IMR-90 (cell line): ENCODE results near the gene NDUFV2. TPM values are rescaled to one million over a fixed set of nuclear protein-coding genes. Genes with fewer than 3 reads are reported as not detected.

ENCODE experiments used
- ATAC-seq: fragments of 200-7000 bp; cut with Tn5 transposase; 2 replicates; pipeline ENCODE4 v1.9.1; 2020; ENCODE audit warnings: low read depth, mild to moderate bottlenecking, moderate library complexity
- BruUV-seq: library from RNA; stranded (reverse); fragments of 400-500 nt; replicated peaks from 2 replicates; lab custom pipeline; 2021; lab: Mats Ljungman, UMichigan
- CTCF ChIA-PET: fragments of 300-600 bp; formaldehyde crosslinking; extraction: SDS; loops from one replicate; lab custom pipeline; 2021; ENCODE audit warnings: antibody characterized with exemption; lab: Yijun Ruan, JAX
- POLR2A ChIA-PET: fragments of 300-600 bp; sonication (Branson Sonifier 250); formaldehyde crosslinking; loops from one replicate; lab custom pipeline; 2022; ENCODE audit warnings: antibody characterized with exemption; ENCODE audit not compliant: unreplicated experiment; lab: Charles Lee
- DNase-seq: peaks from one replicate; pipeline ENCODE4 v3.0.0; 2013
- H2AFZ ChIP-seq: replicated peaks from 2 replicates; pipeline ENCODE3; 2013; ENCODE audit warnings: low read length, mild to moderate bottlenecking; ENCODE audit not compliant: poor library complexity
- H2AK5ac ChIP-seq: 2 replicates; pipeline ENCODE4 v1.6.1; 2013; ENCODE audit warnings: low read depth, low read length, inconsistent platforms
- H2AK9ac ChIP-seq: replicated peaks from 2 replicates; pipeline ENCODE3; 2013; ENCODE audit warnings: mild to moderate bottlenecking, low read depth, low read length, moderate library complexity; ENCODE audit not compliant: poor library complexity
- H2BK120ac ChIP-seq: 2 replicates; pipeline ENCODE4 v1.6.1; 2013; ENCODE audit warnings: low read depth, low read length, inconsistent platforms
- H2BK15ac ChIP-seq: 3 replicates; pipeline ENCODE4 v1.6.1; 2013; ENCODE audit warnings: low read depth, low read length, inconsistent platforms
- H2BK20ac ChIP-seq: 2 replicates; pipeline ENCODE4 v1.6.1; 2013; ENCODE audit warnings: low read depth, mild to moderate bottlenecking, inconsistent platforms, low read length, moderate library complexity
- H2BK5ac ChIP-seq: 2 replicates; pipeline ENCODE4 v1.6.1; 2013; ENCODE audit warnings: mild to moderate bottlenecking, low read depth, low read length, inconsistent platforms; ENCODE audit not compliant: poor library complexity, severe bottlenecking
- H3K14ac ChIP-seq: replicated peaks from 2 replicates; pipeline ENCODE4 v1.6.1; 2013; ENCODE audit warnings: low read depth, low read length, inconsistent platforms
- H3K18ac ChIP-seq: 2 replicates; pipeline ENCODE4 v1.6.1; 2013; ENCODE audit warnings: low read depth, low read length, control low read depth
- H3K23ac ChIP-seq: 2 replicates; pipeline ENCODE4 v1.6.1; 2013; ENCODE audit warnings: low read depth, low read length, inconsistent platforms
- H3K27ac ChIP-seq: 2 replicates; pipeline ENCODE4 v1.5.1; 2013; ENCODE audit warnings: mild to moderate bottlenecking, control low read depth, low read length; ENCODE audit not compliant: insufficient read depth
- H3K27me3 ChIP-seq: 2 replicates; pipeline ENCODE4 v1.6.1; 2013; ENCODE audit warnings: low read length; ENCODE audit not compliant: control insufficient read depth, insufficient read depth
- H3K36me3 ChIP-seq: 2 replicates; pipeline ENCODE4 v1.6.1; 2013; ENCODE audit warnings: low read length, mixed read lengths; ENCODE audit not compliant: control insufficient read depth, insufficient read depth
- H3K4ac ChIP-seq: 2 replicates; pipeline ENCODE4 v1.6.1; 2013; ENCODE audit warnings: low read depth, low read length, inconsistent platforms
- H3K4me1 ChIP-seq: 2 replicates; pipeline ENCODE4 v1.6.1; 2013; ENCODE audit warnings: low read length, mixed read lengths; ENCODE audit not compliant: control insufficient read depth, insufficient read depth
- H3K4me2 ChIP-seq: 2 replicates; pipeline ENCODE4 v1.6.1; 2013; ENCODE audit warnings: low read depth, mild to moderate bottlenecking, control low read depth, low read length, moderate library complexity
- H3K4me3 ChIP-seq: 2 replicates; pipeline ENCODE4 v1.5.1; 2013; ENCODE audit warnings: low read depth, mild to moderate bottlenecking, control low read depth, low read length, moderate library complexity; ENCODE audit not compliant: insufficient read depth
- H3K56ac ChIP-seq: 2 replicates; pipeline ENCODE4 v1.6.1; 2013; ENCODE audit warnings: low read length, inconsistent platforms; ENCODE audit not compliant: insufficient read depth; ENCODE audit errors: extremely low read depth
- H3K79me1 ChIP-seq, 2 experiments: 2 replicates each; pipeline ENCODE4 v1.6.1; 2013; ENCODE audit warnings: low read length in 2 of 2, inconsistent platforms in 1 of 2, low read depth in 1 of 2
- H3K9ac ChIP-seq: 2 replicates; pipeline ENCODE4 v1.6.1; 2013; ENCODE audit warnings: low read depth, low read length, control low read depth
- H3K9me1 ChIP-seq: 2 replicates; pipeline ENCODE4 v1.6.1; 2013; ENCODE audit warnings: low read length, inconsistent platforms; ENCODE audit not compliant: insufficient read depth
- H3K9me3 ChIP-seq: 2 replicates; pipeline ENCODE4 v1.6.1; 2013; ENCODE audit warnings: low read length; ENCODE audit not compliant: control insufficient read depth, insufficient read depth
- H4K20me1 ChIP-seq: 2 replicates; pipeline ENCODE4 v1.6.1; 2013; ENCODE audit warnings: low read length, inconsistent platforms; ENCODE audit not compliant: insufficient read depth
- H4K5ac ChIP-seq: 2 replicates; pipeline ENCODE4 v1.6.1; 2013; ENCODE audit warnings: mild to moderate bottlenecking, low read depth, low read length, control low read depth
- H4K8ac ChIP-seq, 2 experiments: 2 replicates each; pipeline ENCODE4 v1.6.1; 2013; ENCODE audit warnings: low read depth in 2 of 2, low read length in 2 of 2, control low read depth in 1 of 2, inconsistent platforms in 1 of 2
- H4K91ac ChIP-seq: 2 replicates; pipeline ENCODE4 v1.6.1; 2013; ENCODE audit warnings: low read depth, low read length, inconsistent platforms; ENCODE audit not compliant: insufficient read depth
- BHLHE40 ChIP-seq: fragments of 150-350 bp; IDR thresholded peaks from 2 replicates; pipeline ENCODE4 v1.6.1; 2016; ENCODE audit warnings: mild to moderate bottlenecking, low read depth, low read length
- CEBPB ChIP-seq: IDR thresholded peaks from 2 replicates; pipeline ENCODE4 v1.6.1; 2012; ENCODE audit warnings: low read depth, low read length, improper control_type of control experiment
- CHD1 ChIP-seq: IDR thresholded peaks from 2 replicates; pipeline ENCODE4 v1.6.1; 2012; ENCODE audit warnings: low read depth, low read length, improper control_type of control experiment
- FOS ChIP-seq: fragments of 150-350 bp; IDR thresholded peaks from 2 replicates; pipeline ENCODE4 v1.6.1; 2016; ENCODE audit warnings: low read depth, low read length
- MAFK ChIP-seq: IDR thresholded peaks from 2 replicates; pipeline ENCODE4 v1.6.1; 2012; ENCODE audit warnings: low read depth, low read length, improper control_type of control experiment
- MAZ ChIP-seq: IDR thresholded peaks from 2 replicates; pipeline ENCODE4 v1.6.1; 2012; ENCODE audit warnings: low read depth, mild to moderate bottlenecking, low read length, improper control_type of control experiment, moderate library complexity, borderline replicate concordance
- NFE2L2 ChIP-seq: fragments of 150-350 bp; IDR thresholded peaks from 2 replicates; pipeline ENCODE4 v1.6.1; 2016; ENCODE audit warnings: low read depth, mild to moderate bottlenecking, low read length
- RFX5 ChIP-seq: IDR thresholded peaks from 2 replicates; pipeline ENCODE4 v1.8.0; 2012; ENCODE audit warnings: low read depth, mild to moderate bottlenecking, low read length, moderate library complexity
- WGBS, 2 experiments: methylation state at CpG; one replicate each; pipeline versions ENCODE4 v1.1.5 to v1.1.7; 2013; ENCODE audit warnings: missing lambda C conversion rate in 2 of 2; ENCODE audit not compliant: insufficient read length in 1 of 2; ENCODE audit errors: extremely low coverage in 2 of 2; 5-methylcytosine and 5-hydroxymethylcytosine counted together
- dilution Hi-C: fragments of 300-500 bp; cut with HindIII; formaldehyde crosslinking; loops from one replicate; pipeline ENCODE4 v1.14.3; 2018; ENCODE audit warnings: low sequenced_read_pairs; ENCODE audit not compliant: unreplicated experiment
- in situ Hi-C: fragments of 300-500 bp; cut with MboI; formaldehyde crosslinking; loops from 3 replicates; pipeline ENCODE4 v1.14.3; 2019; ENCODE audit warnings: low sequenced_read_pairs, inconsistent platforms, mixed read lengths
- intact Hi-C: fragments of 100-400 bp; cut with micrococcal nuclease; formaldehyde crosslinking; loops from 2 replicates; pipeline ENCODE4 v1.10.0; 2022
- polyA plus RNA-seq, 3 experiments: library from polyadenylated mRNA; depleted of rRNA; stranded (reverse); fragments of >200 nt; gene quantifications; 2 replicates each; pipeline ENCODE4 v1.2.3, GENCODE V29; 2012; ENCODE audit warnings: low replicate concordance in 1 of 3
- total RNA-seq: library from RNA; depleted of rRNA; stranded (reverse); fragments of >200 nt; gene quantifications from 2 replicates; pipeline ENCODE4 v1.2.3, GENCODE V29; 2012
- TF ChIP-seq, protein P1 (sequence below): conservative IDR thresholded peaks from 2 replicates; pipeline ENCODE4 v1.5.1; 2012; ENCODE audit warnings: mild to moderate bottlenecking, low read depth, low read length, improper control_type of control experiment

NDUFV2 gene
- total and polyA plus RNA-seq, 2 of the 4 experiments (the other 2 are of a cell fraction), result 106 to 126 TPM

DNA sequence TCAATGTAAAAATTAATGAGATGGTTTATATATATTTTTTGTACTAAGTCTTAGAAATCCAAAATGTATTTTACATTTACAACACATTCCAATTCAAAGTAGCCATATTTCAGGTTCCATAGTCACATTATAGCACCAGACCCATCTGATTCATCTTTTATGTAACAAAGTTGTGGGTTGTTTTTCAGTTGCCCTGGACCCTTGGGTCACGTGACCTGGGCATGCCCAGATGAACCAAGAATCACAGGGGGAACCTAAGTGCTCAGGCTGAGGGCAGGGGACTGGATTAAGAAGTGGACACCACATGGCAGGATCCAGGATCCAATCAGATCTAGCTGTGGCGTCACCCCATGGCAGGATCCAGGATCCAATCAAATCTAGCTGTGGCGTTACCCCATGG lies 44.9 kb upstream of the NDUFV2 start:
- Histone ChIP-seq H2BK15ac (no peak overlapping the region), H3K14ac (no peak overlapping the region), H3K9ac (no peak overlapping the region), H2AFZ (no peak overlapping the region), H4K8ac (no peak overlapping the region), H4K5ac (no peak overlapping the region), H3K18ac (no peak overlapping the region), H3K4me1 (peaks cover 3% of the 10 kb centered on the region; the same call in 1 of the 2 replicates), H2AK5ac (0 out of 2 replicates have a peak overlapping the region, but pooled peaks have one; percentile 19), H2BK20ac (no peak overlapping the region; the same call in 1 of the 2 replicates), H3K79me1 (no peaks in the 10 kb centered on the region), H3K27ac (no peak overlapping the region), H3K4ac (no peak overlapping the region), H2BK120ac (no peak overlapping the region), H3K9me3 (no peaks in the 10 kb centered on the region), H3K56ac (no peak overlapping the region), H2BK5ac (no peak overlapping the region), H3K27me3 (no peaks in the 10 kb centered on the region), H3K23ac (no peak overlapping the region), H3K4me2 (no peak overlapping the region), H4K91ac (no peak overlapping the region), H3K4me3 (no peak overlapping the region), H3K9me1 (no peaks in the 10 kb centered on the region), H2AK9ac (no peak overlapping the region), H3K36me3 (no peaks in the 10 kb centered on the region), H4K20me1 (no peaks in the 10 kb centered on the region)
- BruUV-seq, result no TSS peak
- in situ Hi-C loops (no loop called here), intact Hi-C loops (loop anchor here (5.0 to 10.0 kb wide), 3 partner anchors 60 to 253 kb away; no protein-coding TSS in a partner anchor), dilution Hi-C loops (no loop called here)
- ChIA-PET POLR2A (no interaction called here), CTCF (interaction anchor here (0.7 kb wide), 1 partner anchor 34 kb away, joined by 5 read pairs; no protein-coding TSS in a partner anchor)
- 94% methylated on average over 3 of the region's 3 CpGs; no CpG with 5 or more reads in 1 of the 2 experiments for WGBS, 2 experiments
- no peak for ATAC-seq
- TF ChIP-seq CHD1 (no peak), CEBPB (no peak), FOS (no peak), BHLHE40 (no peak), MAFK (no peak), NFE2L2 (no peak), MAZ (no peak), RFX5 (no peak)
- TF ChIP-seq, protein P1, sequence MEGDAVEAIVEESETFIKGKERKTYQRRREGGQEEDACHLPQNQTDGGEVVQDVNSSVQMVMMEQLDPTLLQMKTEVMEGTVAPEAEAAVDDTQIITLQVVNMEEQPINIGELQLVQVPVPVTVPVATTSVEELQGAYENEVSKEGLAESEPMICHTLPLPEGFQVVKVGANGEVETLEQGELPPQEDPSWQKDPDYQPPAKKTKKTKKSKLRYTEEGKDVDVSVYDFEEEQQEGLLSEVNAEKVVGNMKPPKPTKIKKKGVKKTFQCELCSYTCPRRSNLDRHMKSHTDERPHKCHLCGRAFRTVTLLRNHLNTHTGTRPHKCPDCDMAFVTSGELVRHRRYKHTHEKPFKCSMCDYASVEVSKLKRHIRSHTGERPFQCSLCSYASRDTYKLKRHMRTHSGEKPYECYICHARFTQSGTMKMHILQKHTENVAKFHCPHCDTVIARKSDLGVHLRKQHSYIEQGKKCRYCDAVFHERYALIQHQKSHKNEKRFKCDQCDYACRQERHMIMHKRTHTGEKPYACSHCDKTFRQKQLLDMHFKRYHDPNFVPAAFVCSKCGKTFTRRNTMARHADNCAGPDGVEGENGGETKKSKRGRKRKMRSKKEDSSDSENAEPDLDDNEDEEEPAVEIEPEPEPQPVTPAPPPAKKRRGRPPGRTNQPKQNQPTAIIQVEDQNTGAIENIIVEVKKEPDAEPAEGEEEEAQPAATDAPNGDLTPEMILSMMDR, result no peak
- no peak for DNase-seq
